H1 (cell line): ENCODE measurements around the gene SPATS2L. TPM values are rescaled to one million over a fixed set of nuclear protein-coding genes. Genes with fewer than 3 reads are reported as not detected.

Source experiments
- CTCF ChIA-PET: fragments of 300-600 bp; sonication (Branson Sonifier 250); formaldehyde crosslinking; loops from one replicate; lab custom pipeline; 2021; ENCODE audit not compliant: partially characterized antibody; lab: Charles Lee
- POLR2A ChIA-PET: fragments of 300-600 bp; sonication (Branson Sonifier 250); formaldehyde crosslinking; loops from one replicate; lab custom pipeline; 2021; ENCODE audit warnings: inconsistent platforms; ENCODE audit not compliant: partially characterized antibody; lab: Charles Lee
- DNase-seq, 2 experiments: peaks; one replicate each; pipeline versions ENCODE4 v3.0.0 to v3.0.0-alpha.2; 2010 to 2022; ENCODE audit warnings: low spot score in 2 of 2, low read depth in 1 of 2, mixed read lengths in 1 of 2
- FAIRE-seq: peaks from 2 replicates; lab custom pipeline; 2011; peaks lifted over from hg19 to GRCh38; lab: Jason Lieb, UNC
- H2AFZ ChIP-seq: 2 replicates; pipeline ENCODE4 v1.8.1; 2012; ENCODE audit warnings: low read length, inconsistent platforms
- H2AK5ac ChIP-seq: 2 replicates; pipeline ENCODE4 v1.6.1; 2013; ENCODE audit warnings: low read depth, low read length
- H2BK120ac ChIP-seq: replicated peaks from 2 replicates; pipeline ENCODE3; 2013; ENCODE audit warnings: low read depth, low read length, inconsistent platforms
- H2BK12ac ChIP-seq: 2 replicates; pipeline ENCODE4 v1.6.1; 2013; ENCODE audit warnings: low read depth, low read length
- H2BK15ac ChIP-seq: 2 replicates; pipeline ENCODE4 v1.6.1; 2013; ENCODE audit warnings: low read length
- H2BK20ac ChIP-seq: 2 replicates; pipeline ENCODE4 v1.6.1; 2013; ENCODE audit warnings: low read length
- H2BK5ac ChIP-seq: 2 replicates; pipeline ENCODE4 v1.6.1; 2013; ENCODE audit warnings: low read depth, low read length
- H3K14ac ChIP-seq: 2 replicates; pipeline ENCODE4 v1.6.1; 2013; ENCODE audit warnings: inconsistent platforms; ENCODE audit not compliant: insufficient read length
- H3K18ac ChIP-seq: 2 replicates; pipeline ENCODE4 v1.6.1; 2013; ENCODE audit warnings: low read length; ENCODE audit errors: extremely low read depth
- H3K23ac ChIP-seq: 2 replicates; pipeline ENCODE4 v1.6.1; 2013; ENCODE audit warnings: inconsistent platforms; ENCODE audit not compliant: insufficient read length
- H3K23me2 ChIP-seq: 2 replicates; pipeline ENCODE4 v1.6.1; 2013; ENCODE audit warnings: low read depth, low read length
- H3K27ac ChIP-seq: 2 replicates; pipeline ENCODE4 v1.6.1; 2011; ENCODE audit warnings: low read depth, low read length, inconsistent platforms
- H3K27me3 ChIP-seq, 4 experiments: replicated peaks in 1 of 4; 1 replicate in 1 of 4; 2 replicates in 3 of 4; pipeline versions ENCODE4 v1.6.1 to v1.8.1; 2011 to 2013; ENCODE audit warnings: low read length in 3 of 4, mild to moderate bottlenecking in 3 of 4, inconsistent platforms in 2 of 4, mixed read lengths in 2 of 4, moderate library complexity in 1 of 4; ENCODE audit not compliant: control insufficient read depth in 3 of 4, insufficient read depth in 3 of 4; ENCODE audit errors: extremely low read depth in 1 of 4
- H3K36me3 ChIP-seq, 4 experiments: 2 replicates each; pipeline versions ENCODE4 v1.6.1 to v1.8.1; 2011 to 2013; ENCODE audit warnings: mild to moderate bottlenecking in 4 of 4, low read length in 3 of 4, moderate library complexity in 2 of 4, control low read depth in 1 of 4, inconsistent platforms in 1 of 4; ENCODE audit not compliant: insufficient read depth in 4 of 4, control insufficient read depth in 2 of 4
- H3K4ac ChIP-seq: replicated peaks from 2 replicates; pipeline ENCODE3; 2013; ENCODE audit warnings: low read length, low read depth, mixed read lengths, inconsistent platforms; ENCODE audit not compliant: insufficient read length
- H3K4me1 ChIP-seq, 4 experiments: replicated peaks in 1 of 4; 1 replicate in 1 of 4; 2 replicates in 3 of 4; pipeline versions ENCODE4 v1.6.1 to v1.8.1; 2011 to 2013; ENCODE audit warnings: low read length in 3 of 4, inconsistent platforms in 2 of 4, mixed read lengths in 1 of 4; ENCODE audit not compliant: insufficient read depth in 4 of 4, control insufficient read depth in 3 of 4
- H3K4me2 ChIP-seq, 2 experiments: 2 replicates each; pipeline versions ENCODE4 v1.6.1 to v1.8.1; 2011 to 2013; ENCODE audit warnings: low read depth in 2 of 2, low read length in 2 of 2, control low read depth in 1 of 2, inconsistent platforms in 1 of 2, mild to moderate bottlenecking in 1 of 2; ENCODE audit not compliant: insufficient read depth in 1 of 2
- H3K4me3 ChIP-seq, 4 experiments: fragments of 200-600, 300-600 bp in 1 of 4; sonication (generic), shearing (Covaris generic), sonication (Bioruptor Twin) in 1 of 4; 2 replicates each; pipeline versions ENCODE4 v1.5.1 to v1.8.1; 2011 to 2016; ENCODE audit warnings: low read length in 4 of 4, low read depth in 3 of 4, control low read depth in 2 of 4, inconsistent platforms in 2 of 4, mild to moderate bottlenecking in 2 of 4, mixed read lengths in 1 of 4, moderate library complexity in 1 of 4; ENCODE audit not compliant: insufficient read depth in 2 of 4; ENCODE audit errors: extremely low read depth in 1 of 4
- H3K56ac ChIP-seq: replicated peaks from 2 replicates; pipeline ENCODE3; 2013; ENCODE audit warnings: low read depth, mild to moderate bottlenecking, mixed read lengths, low read length, inconsistent platforms; ENCODE audit not compliant: insufficient read length
- H3K79me1 ChIP-seq: 2 replicates; pipeline ENCODE4 v1.6.1; 2013; ENCODE audit warnings: low read depth, low read length, control low read depth
- H3K79me2 ChIP-seq, 2 experiments: 2 replicates each; pipeline versions ENCODE4 v1.6.1 to v1.8.1; 2012 to 2013; ENCODE audit warnings: low read length in 2 of 2, mild to moderate bottlenecking in 2 of 2, inconsistent platforms in 1 of 2; ENCODE audit not compliant: insufficient read depth in 2 of 2, control insufficient read depth in 1 of 2
- H3K9ac ChIP-seq, 4 experiments: replicated peaks in 1 of 4; 1 replicate in 1 of 4; 2 replicates in 3 of 4; pipeline versions ENCODE4 v1.6.1 to v1.8.1; 2011 to 2013; ENCODE audit warnings: low read depth in 3 of 4, low read length in 3 of 4, control low read depth in 2 of 4, mild to moderate bottlenecking in 2 of 4, moderate library complexity in 2 of 4, inconsistent platforms in 1 of 4; ENCODE audit errors: extremely low read depth in 1 of 4
- H3K9me3 ChIP-seq, 2 experiments: 2 replicates each; pipeline versions ENCODE4 v1.6.1 to v1.8.1; 2012 to 2013; ENCODE audit warnings: mild to moderate bottlenecking in 2 of 2, moderate library complexity in 2 of 2, control low read depth in 1 of 2, inconsistent platforms in 1 of 2, low read depth in 1 of 2, low read length in 1 of 2, mixed read lengths in 1 of 2; ENCODE audit not compliant: insufficient read depth in 2 of 2
- H4K20me1 ChIP-seq, 2 experiments: replicated peaks in 1 of 2; 2 replicates each; pipeline versions ENCODE3 to v1.8.1; 2011 to 2013; ENCODE audit warnings: inconsistent platforms in 2 of 2, low read length in 2 of 2, mild to moderate bottlenecking in 1 of 2; ENCODE audit not compliant: insufficient read depth in 2 of 2, control insufficient read depth in 1 of 2
- H4K5ac ChIP-seq: 2 replicates; pipeline ENCODE4 v1.6.1; 2013; ENCODE audit warnings: low read length, low read depth, mixed read lengths, inconsistent platforms; ENCODE audit not compliant: insufficient read length
- H4K8ac ChIP-seq: 2 replicates; pipeline ENCODE4 v1.8.0; 2013; ENCODE audit warnings: mild to moderate bottlenecking, moderate library complexity, low read length, inconsistent platforms; ENCODE audit not compliant: insufficient read depth; ENCODE audit errors: extremely low read depth
- H4K91ac ChIP-seq: replicated peaks from 2 replicates; pipeline ENCODE3; 2013; ENCODE audit warnings: low read length, mixed read lengths, inconsistent platforms; ENCODE audit not compliant: insufficient read length
- BCL11A ChIP-seq, 2 experiments: IDR thresholded peaks; one replicate each; pipeline ENCODE4 v1.6.1; 2011; ENCODE audit warnings: low read depth in 2 of 2, low read length in 2 of 2, mild to moderate bottlenecking in 2 of 2
- CHD2 ChIP-seq: IDR thresholded peaks from 2 replicates; pipeline ENCODE4 v1.6.1; 2012; ENCODE audit warnings: low read length, improper control_type of control experiment
- POLR2A ChIP-seq, 2 experiments: IDR thresholded peaks; 1 replicate in 1 of 2; 2 replicates in 1 of 2; pipeline ENCODE4 v1.6.1; 2011; ENCODE audit warnings: low read depth in 2 of 2, low read length in 2 of 2, mild to moderate bottlenecking in 2 of 2; ENCODE audit errors: control extremely low read depth in 1 of 2
- WGBS, 2 experiments: shearing (Covaris generic) in 1 of 2; methylation state at CpG; one replicate each; pipeline versions ENCODE4 v1.1.6 to v1.1.7; 2013 to 2015; ENCODE audit warnings: low lambda C conversion rate in 2 of 2, mixed read lengths in 2 of 2, inconsistent platforms in 1 of 2, low coverage in 1 of 2, missing lambda C conversion rate in 1 of 2; ENCODE audit not compliant: insufficient replicate concordance in 2 of 2, insufficient coverage in 1 of 2, insufficient read length in 1 of 2; ENCODE audit errors: extremely low coverage in 1 of 2, missing lambda C conversion rate in 1 of 2; 5-methylcytosine and 5-hydroxymethylcytosine counted together
- polyA plus RNA-seq, 7 experiments: library from polyadenylated mRNA; depleted of rRNA in 3 of 7; stranded (reverse) in 5 of 7; unstranded in 2 of 7; fragments of >200 nt in 5 of 7; fragments of 200-250 nt in 2 of 7; gene quantifications; 1 replicate in 5 of 7; 2 replicates in 1 of 7; 4 replicates in 1 of 7; pipeline versions ENCODE4 v1.2.1 to v1.2.3, GENCODE V29; 2011 to 2013; ENCODE audit warnings: missing spikeins in 2 of 7, mixed read lengths in 2 of 7
- total RNA-seq: library from RNA; stranded (reverse); fragmentation: NEBNext Ultra II Directional; extraction: Animal tissue kit (Norgen Biotek cat#: 25700); gene quantifications from 2 replicates; pipeline ENCODE4 v1.2.1, GENCODE V29; 2021

The SPATS2L gene
- total and polyA plus RNA-seq, 2 of the 8 experiments (the other 6 are each of a cell fraction or from before 2014, with no cell fraction given) = 67.3 to 189 TPM

DNA sequence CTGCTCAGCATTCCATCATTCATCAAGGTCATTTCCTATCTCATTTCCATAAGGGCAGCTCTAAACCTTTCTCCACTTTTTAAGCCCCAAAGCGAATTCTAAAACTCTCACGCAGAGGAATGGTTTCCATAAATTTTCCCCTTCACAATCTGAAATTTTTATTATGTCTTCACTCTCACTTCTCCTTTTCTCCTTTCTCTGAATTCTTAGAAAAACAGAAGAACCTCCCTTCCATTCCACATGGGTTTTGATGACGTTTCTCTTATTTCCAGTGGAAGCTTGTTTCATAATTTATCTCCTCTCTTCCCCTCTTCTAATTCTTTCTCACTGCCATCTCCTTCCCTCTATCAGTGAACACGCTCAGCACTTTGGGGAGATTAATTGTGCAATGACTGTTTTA lies 97.3 kb downstream of the SPATS2L start:
- no peak overlapping the region for H2BK5ac ChIP-seq
- H2BK20ac ChIP-seq = no peak overlapping the region
- H3K18ac ChIP-seq = no peak overlapping the region
- no peaks in the 10 kb centered on the region for H3K9me3 ChIP-seq
- POLR2A ChIA-PET = no interaction called here
- H3K23ac ChIP-seq = no peak overlapping the region
- H3K4ac ChIP-seq = no peak overlapping the region
- H3K14ac ChIP-seq = no peak overlapping the region
- DNase-seq = no peak
- peaks cover 0 to 6% (median under 1%) of the 10 kb centered on the region in 4 experiments; a peak in 3 of 7 replicates for H3K4me1 ChIP-seq
- no peak overlapping the region for H4K8ac ChIP-seq
- H3K79me2 ChIP-seq = peaks cover 0 to 58% of the 10 kb centered on the region in 2 experiments; a peak in 2 of 4 replicates
- no peak overlapping the region for H4K5ac ChIP-seq
- no peak overlapping the region for H3K4me2 ChIP-seq
- no peak for TF ChIP-seq CHD2
- TF ChIP-seq POLR2A (IDR thresholded peaks at IDR 0.05; ENCODE audit: control extremely low read depth in 1 of 2, low read depth in 2 of 2, low read length in 2 of 2) = 0 out of 3 replicates have a peak, but pooled peaks of 1 of the 2 experiments have one; percentile 16
- no peak for TF ChIP-seq BCL11A (IDR thresholded peaks at IDR 0.05; ENCODE audit: low read depth in 2 of 2, low read length in 2 of 2)
- H2BK12ac ChIP-seq = no peak overlapping the region
- H3K36me3 ChIP-seq = peaks cover 0 to 11% (median 6%) of the 10 kb centered on the region in 4 experiments; a peak in 4 of 8 replicates
- H2BK120ac ChIP-seq = no peak overlapping the region
- no peaks in the 10 kb centered on the region for H4K20me1 ChIP-seq
- FAIRE-seq = no peak
- H3K27ac ChIP-seq = no peak overlapping the region
- CTCF ChIA-PET = no interaction called here
- no peak overlapping the region for H3K9ac ChIP-seq
- no peaks in the 10 kb centered on the region for H3K27me3 ChIP-seq
- H3K79me1 ChIP-seq = peaks cover 2% of the 10 kb centered on the region; the same call in 1 of the 2 replicates
- H2AK5ac ChIP-seq = no peak overlapping the region
- H3K56ac ChIP-seq = no peak overlapping the region
- no peak overlapping the region for H4K91ac ChIP-seq
- no peak overlapping the region for H2BK15ac ChIP-seq
- no peak overlapping the region for H3K4me3 ChIP-seq
- H3K23me2 ChIP-seq = no peaks in the 10 kb centered on the region
- no peak overlapping the region for H2AFZ ChIP-seq
- 85% methylated on average over 4 of the region's 4 CpGs; no CpG with 5 or more reads in 1 of the 2 experiments for WGBS, 2 experiments
